Skeletal muscle satellite cell (primary cell): ENCODE data around the gene LILRB5.
"Not testable (repeated sequence)": the region's sequence is repeated elsewhere in the genome, so short reads cannot be mapped to it uniquely, and the experiment has no call there.

ENCODE experiments used
- H3K27me3 ChIP-seq: 2 replicates; pipeline ENCODE4 v1.7.0; 2013; ENCODE audit warnings: low read length; ENCODE audit not compliant: control insufficient read depth, insufficient read depth
- H3K36me3 ChIP-seq: 2 replicates; pipeline ENCODE4 v1.7.0; 2013; ENCODE audit warnings: mild to moderate bottlenecking, control low read depth, low read length; ENCODE audit not compliant: insufficient read depth
- H3K4me1 ChIP-seq: 2 replicates; pipeline ENCODE4 v1.7.0; 2013; ENCODE audit warnings: low read length; ENCODE audit not compliant: control insufficient read depth, insufficient read depth
- H3K4me2 ChIP-seq: 2 replicates; pipeline ENCODE4 v1.7.0; 2013; ENCODE audit warnings: mild to moderate bottlenecking, low read length
- H3K4me3 ChIP-seq: 2 replicates; pipeline ENCODE4 v1.7.0; 2013; ENCODE audit warnings: low read length
- H3K9ac ChIP-seq: 2 replicates; pipeline ENCODE4 v1.7.0; 2013; ENCODE audit warnings: mild to moderate bottlenecking, low read depth, low read length, moderate library complexity
- H3K9me3 ChIP-seq: replicated peaks from 2 replicates; pipeline ENCODE4 v1.7.0; 2013; ENCODE audit warnings: mild to moderate bottlenecking, control low read depth, low read length

Gene LILRB5

GRCh38 chr19:54218960-54219661 is 38.0 kb downstream of the LILRB5 start:
- Histone ChIP-seq H3K36me3 (no peaks in the 10 kb centered on the region), H3K4me2 (no peak overlapping the region), H3K4me1 (no peaks in the 10 kb centered on the region), H3K9me3 (no peaks in the 10 kb centered on the region), H3K9ac (no peak overlapping the region), H3K4me3 (no peak overlapping the region), H3K27me3 (no peaks in the 10 kb centered on the region)

DNA sequence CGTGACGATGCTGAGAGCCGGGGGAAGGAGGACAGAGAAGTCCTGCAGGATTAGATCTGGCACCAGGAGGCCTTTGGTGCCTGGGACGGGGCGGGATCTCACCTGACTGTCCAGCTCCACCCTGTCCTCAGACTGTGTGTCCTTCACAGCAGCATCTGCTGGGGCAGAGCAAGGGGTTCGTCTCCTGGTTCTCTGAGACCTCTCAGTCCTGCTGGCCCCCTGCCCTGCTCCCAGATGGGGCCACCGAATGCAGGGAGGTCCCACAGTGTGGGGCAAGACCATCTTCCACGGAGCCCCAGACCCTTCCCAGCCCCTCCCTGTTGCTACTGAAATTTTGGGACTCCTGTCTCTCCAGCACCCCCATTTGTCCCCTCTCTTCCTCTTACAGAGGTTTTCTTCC is 38.8 kb downstream of the LILRB5 start:
- no peak overlapping the region for H3K4me2 ChIP-seq
- H3K4me3 ChIP-seq, result no peak overlapping the region
- no peaks in the 10 kb centered on the region for H3K36me3 ChIP-seq
- H3K9ac ChIP-seq, result no peak overlapping the region
- H3K27me3 ChIP-seq, result no peaks in the 10 kb centered on the region
- H3K4me1 ChIP-seq, result no peaks in the 10 kb centered on the region
- H3K9me3 ChIP-seq, result no peaks in the 10 kb centered on the region

DNA sequence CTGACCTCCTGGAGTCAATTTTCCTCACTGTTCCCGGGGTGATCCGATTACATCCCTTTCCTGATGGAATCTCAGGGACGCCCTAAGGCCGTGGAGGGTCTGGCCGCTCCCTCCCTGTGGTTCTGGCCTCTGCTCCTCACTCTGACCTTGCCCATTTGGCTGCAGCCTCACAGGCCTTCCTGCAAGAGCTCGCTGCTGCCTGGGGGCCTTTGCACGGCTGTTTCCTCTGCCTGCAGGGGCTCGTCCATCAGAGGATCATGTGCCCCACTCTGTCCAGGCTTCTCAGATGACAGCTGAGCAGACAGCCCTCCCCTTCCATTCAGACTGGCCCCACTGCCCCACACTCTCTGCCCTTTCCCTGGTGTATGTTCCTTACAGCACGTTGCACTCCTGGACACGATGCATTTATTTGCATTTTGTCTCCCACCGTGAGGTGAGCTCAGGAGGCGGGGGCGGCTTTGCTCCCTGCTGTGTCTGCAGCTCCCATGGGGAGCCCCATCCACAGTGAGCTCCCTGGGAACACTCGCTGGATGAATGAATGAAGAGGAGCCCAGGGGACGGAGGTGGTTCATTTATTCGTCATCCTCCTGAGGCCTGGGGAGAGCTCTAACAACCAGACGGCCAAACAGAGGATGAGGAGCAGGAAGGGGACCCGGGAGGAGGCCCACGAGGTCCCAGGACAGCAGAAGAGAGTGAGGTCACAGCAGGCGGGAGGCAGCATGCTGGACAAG is 39.4 kb downstream of the LILRB5 start:
- not testable (repeated sequence) for H3K4me2 ChIP-seq, H3K9ac ChIP-seq, H3K36me3 ChIP-seq, H3K4me1 ChIP-seq, H3K27me3 ChIP-seq, H3K4me3 ChIP-seq, H3K9me3 ChIP-seq

DNA sequence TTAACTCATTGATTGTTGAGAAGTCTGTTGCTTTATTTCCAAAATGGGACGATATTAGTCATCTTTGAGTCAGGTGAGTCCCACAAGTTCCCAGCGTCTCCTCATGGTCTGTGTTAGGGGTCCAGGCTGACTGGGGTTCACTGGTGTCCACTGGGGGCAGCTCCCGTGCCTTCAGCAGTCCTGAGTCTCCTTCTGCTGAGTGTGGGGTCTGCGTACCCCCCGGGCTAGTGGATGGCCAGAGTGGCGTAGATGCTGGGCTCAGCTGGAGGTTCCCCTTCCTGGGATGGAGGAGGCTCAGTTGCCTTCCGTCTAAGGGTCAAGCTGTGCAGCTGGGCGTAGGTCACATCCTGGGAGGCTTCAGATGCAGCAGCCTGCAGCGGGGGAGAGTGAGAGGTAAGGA is 40.2 kb downstream of the LILRB5 start:
- no peaks in the 10 kb centered on the region for H3K9me3 ChIP-seq
- no peaks in the 10 kb centered on the region for H3K27me3 ChIP-seq
- no peak overlapping the region for H3K9ac ChIP-seq
- no peak overlapping the region for H3K4me2 ChIP-seq
- H3K4me3 ChIP-seq, result no peak overlapping the region
- H3K36me3 ChIP-seq, result no peaks in the 10 kb centered on the region
- no peaks in the 10 kb centered on the region for H3K4me1 ChIP-seq

DNA sequence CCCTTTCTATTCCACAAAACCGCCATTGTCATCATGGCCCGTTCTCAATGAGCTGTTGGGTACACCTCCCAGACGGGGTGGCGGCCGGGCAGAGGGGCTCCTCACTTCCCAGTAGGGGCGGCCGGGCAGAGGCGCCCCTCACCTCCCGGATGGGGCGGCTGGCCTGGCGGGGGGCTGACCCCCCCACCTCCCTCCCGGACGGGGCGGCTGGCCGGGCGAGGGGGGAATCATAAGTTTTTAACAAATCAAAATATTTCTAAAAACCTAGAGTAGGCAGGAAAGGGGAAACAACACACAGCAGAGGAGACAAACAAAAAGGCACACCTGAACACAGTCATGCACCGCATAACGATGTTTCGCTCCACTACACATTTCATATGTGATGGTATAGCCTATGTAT is 42.3 kb downstream of the LILRB5 start:
- not testable (repeated sequence) for H3K4me3 ChIP-seq, H3K4me2 ChIP-seq, H3K9me3 ChIP-seq, H3K9ac ChIP-seq, H3K36me3 ChIP-seq, H3K4me1 ChIP-seq, H3K27me3 ChIP-seq

DNA sequence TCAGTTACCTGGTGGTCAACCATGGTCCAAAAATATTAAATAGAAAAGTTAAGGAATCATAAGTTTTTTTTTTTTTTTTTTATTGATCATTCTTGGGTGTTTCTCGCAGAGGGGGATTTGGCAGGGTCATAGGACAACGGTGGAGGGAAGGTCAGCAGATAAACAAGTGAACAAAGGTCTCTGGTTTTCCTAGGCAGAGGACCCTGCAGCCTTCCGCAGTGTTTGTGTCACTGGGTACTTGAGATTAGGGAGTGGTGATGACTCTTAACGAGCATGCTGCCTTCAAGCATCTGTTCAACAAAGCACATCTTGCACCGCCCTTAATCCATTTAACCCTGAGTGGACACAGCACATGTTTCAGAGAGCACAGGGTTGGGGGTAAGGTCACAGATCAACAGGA is 42.9 kb downstream of the LILRB5 start:
- H3K9ac ChIP-seq, H3K4me2 ChIP-seq, H3K9me3 ChIP-seq, H3K36me3 ChIP-seq, H3K4me3 ChIP-seq, H3K27me3 ChIP-seq: not testable (repeated sequence)
- peaks cover 11% of the 10 kb centered on the region for H3K4me1 ChIP-seq

DNA sequence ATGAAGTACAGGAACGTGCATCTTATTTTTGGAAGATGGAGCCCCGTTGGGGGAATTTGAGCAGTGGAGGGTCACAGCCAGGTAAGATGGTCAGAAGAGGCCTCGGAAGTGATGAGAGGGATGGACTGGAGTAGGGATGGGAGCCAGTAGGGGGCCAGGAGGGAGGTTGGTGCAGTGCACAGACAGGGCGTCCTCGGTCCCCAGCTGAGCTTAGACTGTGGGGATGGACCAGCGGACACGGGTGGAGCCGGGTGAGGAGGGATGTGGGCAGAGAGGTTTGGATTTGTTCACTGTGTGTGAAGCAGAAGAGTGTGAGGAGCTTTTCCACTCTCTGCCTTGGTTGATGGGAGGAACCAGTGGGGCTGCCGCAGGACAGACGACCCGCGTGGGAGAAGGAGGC is 45.8 kb downstream of the LILRB5 start:
- H3K9ac ChIP-seq, result no peak overlapping the region
- peaks cover 29% of the 10 kb centered on the region for H3K4me1 ChIP-seq
- H3K4me2 ChIP-seq, result no peak overlapping the region
- no peaks in the 10 kb centered on the region for H3K27me3 ChIP-seq
- H3K9me3 ChIP-seq, result no peaks in the 10 kb centered on the region
- no peak overlapping the region for H3K4me3 ChIP-seq
- peaks cover 32% of the 10 kb centered on the region for H3K36me3 ChIP-seq

DNA sequence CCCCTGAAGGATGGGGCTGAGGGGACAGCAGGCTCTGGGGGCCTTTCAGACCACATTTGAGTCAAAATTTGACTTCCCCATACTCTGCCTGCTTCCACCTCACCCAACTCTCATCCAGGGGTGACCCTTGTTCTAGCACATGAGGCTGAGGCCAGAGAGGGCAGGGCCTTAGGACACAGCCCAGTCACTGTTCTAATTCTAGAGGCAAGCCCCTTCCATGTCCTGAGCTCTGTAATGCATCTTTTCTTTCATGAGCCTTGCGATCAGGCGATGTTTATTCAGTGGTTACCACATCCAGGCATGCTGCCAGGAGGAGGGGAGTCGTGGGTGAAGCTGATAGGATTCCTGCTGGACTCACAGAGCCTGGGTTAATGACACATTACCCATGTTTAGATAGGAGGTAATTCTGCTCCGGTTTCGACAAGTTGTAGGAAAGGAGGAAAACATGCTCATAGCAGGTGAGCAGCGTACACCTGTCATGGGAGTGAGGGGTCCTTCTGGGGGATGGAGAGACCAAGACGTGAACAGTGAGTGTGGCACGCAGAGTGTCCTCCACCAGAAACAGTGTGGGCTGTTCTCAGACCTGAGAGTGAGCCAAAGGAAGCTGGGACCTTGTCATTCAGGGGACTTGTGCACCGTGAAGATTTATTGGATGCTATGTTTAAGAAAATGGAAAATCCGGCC is 47.1 kb downstream of the LILRB5 start:
- Histone ChIP-seq H3K4me2 (peak overlapping the region; percentile 32), H3K9ac (peak overlapping the region; percentile 28), H3K9me3 (no peaks in the 10 kb centered on the region), H3K36me3 (peaks cover 45% of the 10 kb centered on the region), H3K4me1 (peaks cover 31% of the 10 kb centered on the region), H3K27me3 (no peaks in the 10 kb centered on the region), H3K4me3 (no peak overlapping the region)

- peak overlapping the region; percentile 28 for H3K9ac ChIP-seq
- peak overlapping the region; percentile 32 for H3K4me2 ChIP-seq
- H3K4me3 ChIP-seq, result no peak overlapping the region
- H3K4me1 ChIP-seq, result peaks cover 38% of the 10 kb centered on the region
- no peaks in the 10 kb centered on the region for H3K27me3 ChIP-seq
- no peaks in the 10 kb centered on the region for H3K9me3 ChIP-seq
- peaks cover 52% of the 10 kb centered on the region for H3K36me3 ChIP-seq
Measured at GRCh38 chr19:54209058-54209810, 47.8 kb downstream of the LILRB5 start.

DNA sequence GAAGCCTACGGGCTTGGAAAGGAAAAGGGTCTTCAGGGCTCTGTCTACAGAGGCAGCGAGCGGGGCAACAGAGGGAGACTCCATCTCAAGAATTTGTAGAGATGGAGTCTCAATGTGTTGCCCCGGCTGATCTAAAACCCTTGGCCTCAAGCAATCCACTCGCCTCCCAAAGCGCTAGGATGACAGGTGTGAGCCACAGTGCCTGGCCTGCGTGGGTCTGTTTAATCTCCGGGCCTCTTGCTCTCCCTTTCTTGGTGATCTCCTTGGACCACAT is 48.4 kb downstream of the LILRB5 start:
- Histone ChIP-seq H3K9ac (peak overlapping the region; percentile 14), H3K27me3 (no peaks in the 10 kb centered on the region)

DNA sequence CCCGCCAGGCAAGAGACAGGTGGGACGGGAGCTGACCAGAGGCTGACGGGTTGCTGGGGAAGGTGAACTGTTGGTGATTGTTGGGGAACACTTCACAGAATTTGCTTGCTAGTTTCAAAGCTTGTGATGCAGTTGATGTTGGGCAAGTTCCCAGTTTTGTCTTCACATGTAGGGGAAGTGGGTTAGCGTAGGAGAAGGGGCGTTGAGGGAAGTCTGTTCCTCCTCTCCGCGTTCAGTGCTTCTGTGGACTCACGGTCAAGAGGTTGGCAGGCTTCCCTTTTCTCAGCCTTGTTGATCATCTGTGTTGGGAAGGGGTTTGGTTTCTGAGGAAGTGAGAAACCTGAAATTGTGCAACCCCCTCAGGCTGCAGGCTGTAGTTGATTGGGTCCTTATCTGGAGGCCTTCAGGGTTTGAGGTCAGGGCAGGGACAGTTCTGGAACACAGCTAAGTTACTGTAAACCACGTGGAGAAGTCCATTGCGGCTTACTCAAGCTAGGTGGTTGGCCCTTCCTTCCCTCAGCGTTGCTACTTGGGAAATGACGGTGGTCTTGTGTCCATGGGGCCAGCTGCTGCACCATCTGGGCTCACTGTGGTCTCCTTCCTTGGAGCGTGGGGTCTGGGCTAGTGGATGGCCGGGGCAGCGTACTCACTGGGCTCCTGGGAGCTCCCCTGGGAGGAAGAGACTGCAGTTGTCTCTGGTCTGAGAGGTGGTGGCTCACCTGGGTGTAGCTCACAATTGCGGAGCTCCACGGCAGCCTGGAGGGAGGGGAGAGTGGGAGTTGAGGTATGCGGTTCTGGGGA is 48.9 kb downstream of the LILRB5 start:
- H3K4me1 ChIP-seq, result peaks cover 46% of the 10 kb centered on the region
- peak overlapping the region; percentile 14 for H3K9ac ChIP-seq

More for the DNA sequence above, 48.4 kb downstream of the LILRB5 start:
- no peak overlapping the region for H3K4me3 ChIP-seq
- no peaks in the 10 kb centered on the region for H3K9me3 ChIP-seq
- H3K36me3 ChIP-seq, result peaks cover 57% of the 10 kb centered on the region
- H3K4me1 ChIP-seq, result peaks cover 41% of the 10 kb centered on the region
- H3K4me2 ChIP-seq, result peak overlapping the region; percentile 32

More for the DNA sequence above, 48.9 kb downstream of the LILRB5 start:
- no peaks in the 10 kb centered on the region for H3K9me3 ChIP-seq
- H3K4me2 ChIP-seq, result no peak overlapping the region
- no peak overlapping the region for H3K4me3 ChIP-seq
- peaks cover 62% of the 10 kb centered on the region for H3K36me3 ChIP-seq
- H3K27me3 ChIP-seq, result no peaks in the 10 kb centered on the region
